ENCODE data around the gene ALX4. TPM values are rescaled to one million over a fixed set of nuclear protein-coding genes. Genes with fewer than 3 reads are reported as not detected.

The ALX4 gene
- total and polyA plus RNA-seq, 4 experiments from 2014 or later: not detected

- H3K4me3 Mint-ChIP-seq: peak overlapping the region in 3 of 8 donors; percentile 29 to 35 (median 32)
- POLR2A ChIA-PET (ENCODE audit: partially characterized antibody): no interaction called here
Measured at GRCh38 chr11:44320289-44320973, 10.5 kb upstream of the ALX4 start.

GRCh38 chr11:44319552-44320288, 9.8 kb upstream of the ALX4 start:
- DNase-seq: no peak
- intact Hi-C loops (cut with micrococcal nuclease): no loop called here
- H3K4me1 ChIP-seq (ENCODE audit: insufficient read depth, low read length): peaks cover 14% of the 10 kb centered on the region
- no peaks in the 10 kb centered on the region for H3K36me3 ChIP-seq (ENCODE audit: insufficient read depth, low read length)
- H3K27me3 ChIP-seq (ENCODE audit: insufficient read depth, low read length): peaks cover 29% of the 10 kb centered on the region
- Mint-ChIP-seq H3K36me3 (no peaks in the 10 kb centered on the region), H3K9me3 (peaks cover 0 to 2% (median 0%) of the 10 kb centered on the region in 8 donors), H3K27ac (no peak overlapping the region), H3K4me3 (peak overlapping the region in 1 of 8 donors; percentile 2), H3K27me3 (peaks cover 72 to 73% of the 10 kb centered on the region in 2 donors), H3K4me1 (peaks cover 8 to 28% (median 20%) of the 10 kb centered on the region in 4 donors)
- H3K4me3 ChIP-seq (ENCODE audit: low read length in 2 of 2): no peak overlapping the region
- ChIA-PET POLR2A (ENCODE audit: partially characterized antibody) (no interaction called here), CTCF (ENCODE audit: partially characterized antibody) (interaction anchor here (0.7 kb wide), 1 partner anchor 1331 kb away, joined by 5 read pairs; no protein-coding TSS in a partner anchor)
- no peaks in the 10 kb centered on the region for H3K9me3 ChIP-seq (ENCODE audit: control insufficient read depth in 1 of 2, low read length in 2 of 2)
- H3K27ac ChIP-seq (ENCODE audit: low read depth, low read length): no peak overlapping the region

More at GRCh38 chr11:44320289-44320973, 10.5 kb upstream of the ALX4 start:
- CTCF ChIA-PET (ENCODE audit: partially characterized antibody): interaction anchor here (0.7 kb wide), 1 partner anchor 1330 kb away, joined by 5 read pairs; no protein-coding TSS in a partner anchor
- no peaks in the 10 kb centered on the region for H3K9me3 ChIP-seq (ENCODE audit: control insufficient read depth in 1 of 2, low read length in 2 of 2)
- H3K27ac ChIP-seq (ENCODE audit: low read depth, low read length): no peak overlapping the region
- intact Hi-C loops (cut with micrococcal nuclease): no loop called here
- peaks cover 14% of the 10 kb centered on the region for H3K4me1 ChIP-seq (ENCODE audit: insufficient read depth, low read length)
- Mint-ChIP-seq H3K9me3 (peaks cover 0 to 2% (median 0%) of the 10 kb centered on the region in 8 donors), H3K4me1 (peaks cover 6 to 25% (median 18%) of the 10 kb centered on the region in 4 donors), H3K27me3 (peaks cover 69 to 71% of the 10 kb centered on the region in 2 donors), H3K27ac (no peak overlapping the region), H3K36me3 (no peaks in the 10 kb centered on the region)
- no peak for DNase-seq
- no peak overlapping the region for H3K4me3 ChIP-seq (ENCODE audit: low read length in 2 of 2)
- H3K36me3 ChIP-seq (ENCODE audit: insufficient read depth, low read length): no peaks in the 10 kb centered on the region
- H3K27me3 ChIP-seq (ENCODE audit: insufficient read depth, low read length): peaks cover 26% of the 10 kb centered on the region

GRCh38 chr11:44319170-44319551, 9.2 kb upstream of the ALX4 start:
- Mint-ChIP-seq H3K36me3 (no peaks in the 10 kb centered on the region), H3K27me3 (peaks cover 72 to 73% of the 10 kb centered on the region in 2 donors), H3K4me1 (peaks cover 9 to 28% (median 22%) of the 10 kb centered on the region in 4 donors), H3K27ac (no peak overlapping the region), H3K4me3 (peak overlapping the region in 1 of 8 donors; percentile 2), H3K9me3 (peaks cover 0 to 2% (median 0%) of the 10 kb centered on the region in 8 donors)
- Histone ChIP-seq H3K4me1 (ENCODE audit: insufficient read depth, low read length) (peaks cover 14% of the 10 kb centered on the region), H3K27me3 (ENCODE audit: insufficient read depth, low read length) (peaks cover 35% of the 10 kb centered on the region), H3K27ac (ENCODE audit: low read depth, low read length) (no peak overlapping the region), H3K4me3 (ENCODE audit: low read length in 2 of 2) (no peak overlapping the region), H3K9me3 (ENCODE audit: control insufficient read depth in 1 of 2, low read length in 2 of 2) (no peaks in the 10 kb centered on the region), H3K36me3 (ENCODE audit: insufficient read depth, low read length) (no peaks in the 10 kb centered on the region)
- no peak for DNase-seq
- intact Hi-C loops (cut with micrococcal nuclease): no loop called here
- POLR2A ChIA-PET (ENCODE audit: partially characterized antibody): no interaction called here
- CTCF ChIA-PET (ENCODE audit: partially characterized antibody): no interaction called here

GRCh38 chr11:44318369-44318768, 8.4 kb upstream of the ALX4 start:
- ChIA-PET POLR2A (ENCODE audit: partially characterized antibody) (no interaction called here), CTCF (ENCODE audit: partially characterized antibody) (no interaction called here)
- Mint-ChIP-seq H3K4me1 (peaks cover 9 to 28% (median 22%) of the 10 kb centered on the region in 4 donors), H3K27me3 (peaks cover 76% of the 10 kb centered on the region in 2 donors), H3K36me3 (no peaks in the 10 kb centered on the region), H3K4me3 (peak overlapping the region in 1 of 8 donors; percentile 9), H3K27ac (no peak overlapping the region), H3K9me3 (peaks cover 0 to 2% (median 0%) of the 10 kb centered on the region in 8 donors)
- Histone ChIP-seq H3K27ac (ENCODE audit: low read depth, low read length) (no peak overlapping the region), H3K27me3 (ENCODE audit: insufficient read depth, low read length) (peaks cover 42% of the 10 kb centered on the region), H3K9me3 (ENCODE audit: control insufficient read depth in 1 of 2, low read length in 2 of 2) (no peaks in the 10 kb centered on the region), H3K36me3 (ENCODE audit: insufficient read depth, low read length) (no peaks in the 10 kb centered on the region), H3K4me1 (ENCODE audit: insufficient read depth, low read length) (peaks cover 14% of the 10 kb centered on the region), H3K4me3 (ENCODE audit: low read length in 2 of 2) (no peak overlapping the region)
- DNase-seq: no peak
- intact Hi-C loops (cut with micrococcal nuclease): no loop called here

GRCh38 chr11:44316659-44317240, 6.8 kb upstream of the ALX4 start:
- H3K27me3 ChIP-seq (ENCODE audit: insufficient read depth, low read length): peaks cover 43% of the 10 kb centered on the region
- H3K4me1 ChIP-seq (ENCODE audit: insufficient read depth, low read length): peaks cover 14% of the 10 kb centered on the region
- H3K27ac ChIP-seq (ENCODE audit: low read depth, low read length): no peak overlapping the region
- H3K36me3 ChIP-seq (ENCODE audit: insufficient read depth, low read length): no peaks in the 10 kb centered on the region
- DNase-seq: no peak
- Mint-ChIP-seq H3K36me3 (no peaks in the 10 kb centered on the region), H3K27ac (no peak overlapping the region), H3K4me3 (peak overlapping the region in 7 of 8 donors; percentile 22 to 74 (median 57)), H3K4me1 (peaks cover 9 to 35% (median 22%) of the 10 kb centered on the region in 4 donors), H3K27me3 (peaks cover 73 to 74% of the 10 kb centered on the region in 2 donors), H3K9me3 (peaks cover 0 to 8% (median under 1%) of the 10 kb centered on the region in 8 donors)
- CTCF ChIA-PET (ENCODE audit: partially characterized antibody): interaction anchor here (1.0 kb wide), 1 partner anchor 11 kb away, joined by 3 read pairs; no protein-coding TSS in a partner anchor
- H3K9me3 ChIP-seq (ENCODE audit: control insufficient read depth in 1 of 2, low read length in 2 of 2): no peaks in the 10 kb centered on the region
- H3K4me3 ChIP-seq (ENCODE audit: low read length in 2 of 2): no peak overlapping the region
- POLR2A ChIA-PET (ENCODE audit: partially characterized antibody): no interaction called here
- intact Hi-C loops (cut with micrococcal nuclease): no loop called here

GRCh38 chr11:44315947-44316658, 6.2 kb upstream of the ALX4 start:
- H3K27me3 ChIP-seq (ENCODE audit: insufficient read depth, low read length): peaks cover 48% of the 10 kb centered on the region
- H3K9me3 ChIP-seq (ENCODE audit: control insufficient read depth in 1 of 2, low read length in 2 of 2): no peaks in the 10 kb centered on the region
- CTCF ChIA-PET (ENCODE audit: partially characterized antibody): no interaction called here
- Mint-ChIP-seq H3K27ac (no peak overlapping the region), H3K4me1 (peaks cover 9 to 36% (median 22%) of the 10 kb centered on the region in 4 donors), H3K27me3 (peaks cover 70 to 73% of the 10 kb centered on the region in 2 donors), H3K9me3 (peaks cover 0 to 8% (median under 1%) of the 10 kb centered on the region in 8 donors), H3K36me3 (no peaks in the 10 kb centered on the region), H3K4me3 (peak overlapping the region in 7 of 8 donors; percentile 17 to 74 (median 49))
- intact Hi-C loops (cut with micrococcal nuclease): no loop called here
- H3K27ac ChIP-seq (ENCODE audit: low read depth, low read length): no peak overlapping the region
- DNase-seq: no peak
- peaks cover 14% of the 10 kb centered on the region for H3K4me1 ChIP-seq (ENCODE audit: insufficient read depth, low read length)
- no peaks in the 10 kb centered on the region for H3K36me3 ChIP-seq (ENCODE audit: insufficient read depth, low read length)
- H3K4me3 ChIP-seq (ENCODE audit: low read length in 2 of 2): no peak overlapping the region
- POLR2A ChIA-PET (ENCODE audit: partially characterized antibody): no interaction called here

All from CD4-positive, alpha-beta memory T cell (primary cell).